Right lung (tissue), 10 donors: Measurements from ENCODE around the gene PRUNE2. TPM values are rescaled to one million over a fixed set of nuclear protein-coding genes. Genes with fewer than 3 reads are reported as not detected.
"Not testable (repeated sequence)": the region's sequence is repeated elsewhere in the genome, so short reads cannot be mapped to it uniquely, and the experiment has no call there.

Experiments
- DNase-seq, 2 donors: peaks; one replicate each; pipeline ENCODE4 v3.0.0-alpha.2; 2013
- long read RNA-seq, 8 donors: transcript quantifications; one replicate each; lab custom pipeline, GENCODE V29; 2026
- polyA plus RNA-seq, 5 donors: library from polyadenylated mRNA; unstranded; fragments of 120-200 nt; gene quantifications; one replicate each; pipeline versions ENCODE4 v1.2.1 to v1.2.3, GENCODE V29; 2013; ENCODE audit warnings: inconsistent platforms in 1 of 5, low replicate concordance in 1 of 5; ENCODE audit not compliant: insufficient read length in 5 of 5, insufficient read depth in 1 of 5

The PRUNE2 gene, protein sequence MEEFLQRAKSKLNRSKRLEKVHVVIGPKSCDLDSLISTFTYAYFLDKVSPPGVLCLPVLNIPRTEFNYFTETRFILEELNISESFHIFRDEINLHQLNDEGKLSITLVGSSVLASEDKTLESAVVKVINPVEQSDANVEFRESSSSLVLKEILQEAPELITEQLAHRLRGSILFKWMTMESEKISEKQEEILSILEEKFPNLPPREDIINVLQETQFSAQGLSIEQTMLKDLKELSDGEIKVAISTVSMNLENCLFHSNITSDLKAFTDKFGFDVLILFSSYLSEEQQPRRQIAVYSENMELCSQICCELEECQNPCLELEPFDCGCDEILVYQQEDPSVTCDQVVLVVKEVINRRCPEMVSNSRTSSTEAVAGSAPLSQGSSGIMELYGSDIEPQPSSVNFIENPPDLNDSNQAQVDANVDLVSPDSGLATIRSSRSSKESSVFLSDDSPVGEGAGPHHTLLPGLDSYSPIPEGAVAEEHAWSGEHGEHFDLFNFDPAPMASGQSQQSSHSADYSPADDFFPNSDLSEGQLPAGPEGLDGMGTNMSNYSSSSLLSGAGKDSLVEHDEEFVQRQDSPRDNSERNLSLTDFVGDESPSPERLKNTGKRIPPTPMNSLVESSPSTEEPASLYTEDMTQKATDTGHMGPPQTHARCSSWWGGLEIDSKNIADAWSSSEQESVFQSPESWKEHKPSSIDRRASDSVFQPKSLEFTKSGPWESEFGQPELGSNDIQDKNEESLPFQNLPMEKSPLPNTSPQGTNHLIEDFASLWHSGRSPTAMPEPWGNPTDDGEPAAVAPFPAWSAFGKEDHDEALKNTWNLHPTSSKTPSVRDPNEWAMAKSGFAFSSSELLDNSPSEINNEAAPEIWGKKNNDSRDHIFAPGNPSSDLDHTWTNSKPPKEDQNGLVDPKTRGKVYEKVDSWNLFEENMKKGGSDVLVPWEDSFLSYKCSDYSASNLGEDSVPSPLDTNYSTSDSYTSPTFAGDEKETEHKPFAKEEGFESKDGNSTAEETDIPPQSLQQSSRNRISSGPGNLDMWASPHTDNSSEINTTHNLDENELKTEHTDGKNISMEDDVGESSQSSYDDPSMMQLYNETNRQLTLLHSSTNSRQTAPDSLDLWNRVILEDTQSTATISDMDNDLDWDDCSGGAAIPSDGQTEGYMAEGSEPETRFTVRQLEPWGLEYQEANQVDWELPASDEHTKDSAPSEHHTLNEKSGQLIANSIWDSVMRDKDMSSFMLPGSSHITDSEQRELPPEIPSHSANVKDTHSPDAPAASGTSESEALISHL (N-terminal part only)
- polyA plus RNA-seq, result 1 to 10 TPM; 2.5 to 4.4 (median 3.3) TPM
- long read RNA-seq, donor 1, result 0 reads
- long read RNA-seq, donor 2, result 0 reads
- long read RNA-seq, donor 3, result 0 reads
- long read RNA-seq, donor 4, result 0 reads
- long read RNA-seq, donor 5, result 0 reads
- long read RNA-seq, donor 6, result 0 reads
- long read RNA-seq, donor 7, result 0 reads
- long read RNA-seq, donor 8, result 0 reads

- peak; percentile 73 to 75 for DNase-seq
Observed at GRCh38 chr9:76905791-76906646, at the start of gene PRUNE2. Gene PRUNE2 (minus strand): TSS chr9:76906114. CDS start chr9:76905963, 151 bp downstream.

GRCh38 chr9:76955406-76955805 lies 49.5 kb upstream of the PRUNE2 start:
- DNase-seq, result not testable (repeated sequence)

- DNase-seq, result no peak
Observed at GRCh38 chr9:76949865-76950264, 44.0 kb upstream of the PRUNE2 start.

DNA sequence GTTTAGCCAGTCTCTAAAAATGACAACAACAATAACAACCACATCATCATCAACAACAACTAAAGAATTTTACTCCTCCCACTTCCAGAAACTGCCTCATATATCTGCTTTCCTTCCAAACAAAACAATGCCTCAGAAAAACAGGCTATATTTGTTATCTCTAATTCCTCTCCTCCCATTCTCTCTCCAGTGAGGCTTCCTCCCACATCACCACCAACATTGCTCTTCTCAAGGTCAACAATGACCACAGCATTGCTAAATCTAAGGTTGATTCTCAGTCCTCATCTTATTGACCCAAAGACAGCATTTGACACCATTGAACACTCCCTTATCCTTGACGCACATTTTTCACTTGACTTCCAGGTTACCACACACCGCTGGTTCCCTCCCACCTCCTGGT lies 38.1 kb upstream of the PRUNE2 start:
- DNase-seq, result no peak

DNA sequence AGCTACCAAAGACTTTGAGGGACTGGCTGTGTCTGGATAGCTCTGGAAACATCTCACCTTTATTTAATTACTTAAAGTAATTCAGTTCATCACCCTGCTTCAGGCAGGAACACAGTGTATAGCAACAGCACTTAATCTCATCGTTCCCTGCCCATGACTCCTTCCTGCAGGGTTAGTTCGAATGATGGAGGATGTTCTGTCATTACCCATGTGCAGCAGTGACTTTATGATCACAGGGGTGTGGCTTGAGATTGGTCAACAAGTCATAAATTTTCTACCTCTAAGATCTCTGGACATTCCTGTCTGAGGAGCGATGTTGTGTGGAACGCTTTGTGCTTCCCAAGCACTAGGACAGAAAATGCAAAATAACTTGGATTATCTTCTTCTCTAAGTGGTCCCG lies 37.1 kb upstream of the PRUNE2 start:
- DNase-seq, result no peak

GRCh38 chr9:76932757-76933156 lies 26.8 kb upstream of the PRUNE2 start:
- DNase-seq, result no peak

GRCh38 chr9:76932265-76932664 lies 26.4 kb upstream of the PRUNE2 start:
- no peak for DNase-seq

DNA sequence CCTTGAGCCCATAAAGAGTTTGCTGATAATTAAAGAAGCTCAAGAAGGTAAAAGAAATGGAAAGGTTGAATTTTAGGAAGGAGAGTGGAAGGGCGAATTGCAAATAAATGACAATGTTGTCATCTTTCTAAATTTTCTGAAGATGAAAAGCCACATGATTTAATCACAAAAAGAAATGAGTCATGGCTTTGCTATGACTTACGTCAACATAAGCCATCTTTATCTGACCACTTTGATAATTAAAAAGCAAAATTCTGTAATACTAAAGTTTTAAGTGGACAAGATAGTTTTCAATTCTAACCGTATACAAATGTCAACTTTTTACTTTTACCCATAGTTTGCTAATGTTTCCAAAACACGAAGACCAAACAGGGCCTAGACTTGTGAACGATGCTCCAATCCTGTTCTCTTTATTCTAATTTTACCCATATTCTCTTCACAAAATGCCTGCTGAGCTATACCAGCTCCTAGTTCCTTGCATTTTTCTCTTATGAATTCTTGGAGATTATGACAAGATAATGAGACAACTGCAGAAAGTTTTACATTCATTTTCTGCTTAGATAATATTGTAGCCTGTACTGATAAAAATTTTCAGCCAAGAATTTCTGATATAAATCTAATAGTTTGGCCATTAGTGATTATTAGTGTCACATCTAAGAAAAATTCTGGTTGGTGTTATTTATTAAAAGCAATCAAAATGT lies 21.8 kb upstream of the PRUNE2 start:
- DNase-seq, result no peak

DNA sequence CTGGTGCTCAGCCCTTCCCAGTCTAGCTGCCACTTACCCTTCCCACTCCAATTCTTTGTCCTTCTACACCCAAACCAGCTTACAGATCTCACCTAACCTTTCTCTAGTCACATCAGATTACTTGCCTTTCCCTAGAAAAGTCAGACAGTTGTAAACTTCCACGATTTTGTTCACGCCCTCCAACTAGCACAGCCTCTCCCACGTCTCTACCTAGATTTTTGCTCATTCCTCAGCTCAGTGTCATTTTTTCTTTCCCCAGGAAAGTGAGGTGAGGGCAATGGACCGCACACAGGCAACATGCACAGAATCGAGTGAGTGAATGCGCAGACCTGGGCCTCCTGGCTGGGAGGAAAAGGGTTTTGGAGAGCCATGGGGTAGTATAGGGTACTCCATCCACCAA lies 20.9 kb upstream of the PRUNE2 start:
- DNase-seq, result no peak

GRCh38 chr9:76926324-76926741 lies 20.4 kb upstream of the PRUNE2 start:
- no peak for DNase-seq

DNA sequence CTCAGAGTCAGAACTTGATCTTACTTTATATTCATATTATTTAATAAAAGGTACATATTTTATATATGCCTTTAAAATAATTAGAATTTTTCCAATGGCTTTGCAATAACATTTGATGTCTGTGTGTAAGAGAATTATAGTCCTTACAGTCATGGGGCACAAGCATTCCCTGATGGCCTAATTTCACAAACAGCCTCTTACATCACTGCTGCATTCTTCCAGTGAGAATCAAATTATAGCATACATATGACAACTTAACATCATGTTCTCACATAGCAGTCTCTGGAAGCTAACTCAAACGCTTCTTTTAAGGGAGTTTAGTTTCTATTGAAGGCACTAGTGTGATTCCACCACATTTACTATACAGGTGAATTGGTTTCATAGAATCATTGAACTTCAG lies 15.3 kb upstream of the PRUNE2 start:
- DNase-seq, result no peak

DNA sequence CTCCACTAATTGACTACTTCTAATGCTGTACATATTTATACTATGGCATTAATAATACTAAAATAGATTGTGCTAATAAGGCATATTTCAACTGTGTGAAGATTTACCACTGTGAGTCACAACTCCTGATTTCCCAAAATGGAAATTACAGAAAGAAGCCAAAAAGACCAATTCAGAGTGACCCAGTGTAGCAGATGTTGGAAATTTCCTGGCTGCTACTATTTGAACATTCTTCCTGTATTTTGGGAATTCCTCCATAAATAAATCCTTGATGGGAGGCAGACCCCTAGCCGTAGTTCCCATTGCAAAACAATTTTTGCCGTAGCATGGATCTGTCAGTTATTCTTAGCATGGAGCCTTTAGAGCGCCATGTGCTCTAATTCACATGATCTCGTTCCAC lies 11.4 kb upstream of the PRUNE2 start:
- no peak for DNase-seq

- DNase-seq, result no peak
Observed at GRCh38 chr9:76916231-76916630, 10.3 kb upstream of the PRUNE2 start.

DNA sequence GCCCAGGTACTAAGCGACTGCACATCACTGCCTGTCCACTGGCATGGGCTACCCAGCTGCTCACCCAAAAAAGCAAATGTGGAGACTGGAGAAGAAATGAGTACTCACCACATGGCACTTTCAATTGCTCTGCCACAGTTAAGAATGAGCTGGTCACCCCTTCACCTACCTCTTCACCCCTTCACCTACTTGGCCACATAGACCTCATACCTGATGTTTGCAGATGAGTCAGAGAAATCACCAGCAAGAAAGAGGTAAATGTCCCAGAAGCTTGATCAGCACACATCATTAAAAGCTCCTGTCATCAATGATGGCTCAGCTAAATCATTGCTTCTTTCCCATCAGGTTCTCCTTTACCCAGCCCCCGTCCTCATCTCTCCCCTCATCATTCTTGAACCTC lies 7.6 kb upstream of the PRUNE2 start:
- DNase-seq, result no peak

DNA sequence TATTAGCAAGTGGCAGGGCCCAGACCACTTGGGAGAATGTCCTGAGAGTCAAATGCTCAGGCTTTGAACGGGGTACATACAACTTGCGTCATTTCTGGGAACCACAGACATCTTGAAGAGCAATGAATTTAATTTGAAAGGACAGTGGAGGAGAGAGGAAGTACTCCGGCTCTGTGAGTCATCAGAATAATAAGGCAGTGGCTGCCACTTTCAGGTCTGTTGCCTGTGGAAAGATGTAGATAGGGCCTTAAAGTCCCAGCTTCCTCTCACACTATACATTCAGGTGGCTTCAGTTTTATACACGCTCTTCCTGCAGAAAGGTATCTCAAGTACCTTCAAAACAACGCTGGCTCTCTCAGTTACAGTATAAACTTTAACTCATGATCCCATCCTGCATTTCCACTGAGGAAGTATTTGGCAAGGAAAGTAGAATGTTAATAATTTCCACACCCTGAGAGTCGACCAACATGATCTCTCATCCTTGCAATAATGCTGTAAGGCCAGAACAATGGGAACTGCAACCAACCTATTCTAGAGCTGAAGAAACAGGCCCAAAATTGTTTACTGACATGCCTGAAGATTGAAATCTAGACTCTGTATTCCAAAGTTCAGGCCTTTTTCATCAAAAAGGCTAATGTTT lies 6.8 kb upstream of the PRUNE2 start:
- no peak for DNase-seq

DNA sequence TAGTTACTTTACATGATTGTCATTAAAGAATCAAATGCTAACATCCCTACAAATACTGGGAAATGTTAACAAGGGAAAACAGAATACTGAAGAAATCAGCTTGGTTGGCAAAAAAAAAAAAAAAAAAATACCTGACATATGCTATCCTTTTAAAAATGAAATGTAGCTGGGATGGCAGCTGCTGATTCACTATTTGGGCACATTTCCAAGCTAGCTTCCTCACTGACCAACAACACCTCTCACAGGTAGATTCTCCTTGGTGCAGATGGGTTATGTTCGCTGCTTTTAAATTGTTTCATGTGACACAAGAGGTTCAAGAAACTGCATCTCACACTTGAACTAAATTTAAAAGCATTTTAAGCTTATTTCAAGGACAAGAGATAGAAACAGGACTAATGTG lies 6.1 kb upstream of the PRUNE2 start:
- no peak for DNase-seq

GRCh38 chr9:76910861-76911260 lies 4.9 kb upstream of the PRUNE2 start:
- DNase-seq, result no peak

GRCh38 chr9:76906647-76906975 lies 697 bp upstream of the PRUNE2 start:
- DNase-seq, result no peak

DNA sequence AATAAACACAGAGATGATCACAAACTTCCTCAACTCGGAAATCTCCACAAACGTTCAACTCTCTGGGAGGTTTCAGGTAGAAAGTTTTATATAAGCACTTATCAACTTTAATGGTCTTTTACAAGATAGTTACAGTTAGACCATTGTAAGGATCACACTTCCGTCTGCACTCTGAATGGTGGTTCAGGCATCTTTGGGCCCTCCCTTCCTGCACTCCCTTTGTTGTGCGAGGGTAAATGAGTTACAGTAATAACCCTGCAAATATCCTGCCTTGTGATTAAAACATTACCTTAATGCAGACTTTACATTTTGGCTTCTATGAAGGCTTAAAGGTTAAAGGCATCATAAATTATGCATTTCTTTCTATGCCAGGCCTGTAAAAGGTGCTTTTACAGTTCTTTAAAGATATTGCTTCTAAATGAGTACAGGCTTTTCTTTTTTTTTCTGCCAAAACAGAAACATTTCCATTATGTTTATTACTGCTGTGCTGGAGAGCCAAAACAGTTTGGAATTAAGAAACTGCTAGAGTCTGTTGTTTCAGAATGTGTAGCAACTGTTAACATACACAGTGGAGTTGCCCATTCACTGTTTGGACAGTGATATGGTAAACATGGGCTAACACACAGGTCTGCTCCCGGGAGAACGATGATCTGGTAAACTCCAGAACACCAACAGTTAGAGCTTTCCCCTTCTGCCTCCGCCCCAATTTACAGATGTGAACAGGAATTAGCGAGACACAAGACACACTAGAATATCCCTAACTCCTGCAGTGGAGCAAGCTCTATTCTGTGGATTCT lies 1.1 kb downstream of the PRUNE2 start:
- DNase-seq, result no peak
